ENCODE data around the gene LRRFIP1. TPM values are rescaled to one million over a fixed set of nuclear protein-coding genes. Genes with fewer than 3 reads are reported as not detected.

LRRFIP1 gene
- total and polyA plus RNA-seq, 9 of the 15 experiments (the other 6 are each of a cell fraction or from before 2014, with no cell fraction given) = 13.1 to 45.2 (median 31.3) TPM

DNA sequence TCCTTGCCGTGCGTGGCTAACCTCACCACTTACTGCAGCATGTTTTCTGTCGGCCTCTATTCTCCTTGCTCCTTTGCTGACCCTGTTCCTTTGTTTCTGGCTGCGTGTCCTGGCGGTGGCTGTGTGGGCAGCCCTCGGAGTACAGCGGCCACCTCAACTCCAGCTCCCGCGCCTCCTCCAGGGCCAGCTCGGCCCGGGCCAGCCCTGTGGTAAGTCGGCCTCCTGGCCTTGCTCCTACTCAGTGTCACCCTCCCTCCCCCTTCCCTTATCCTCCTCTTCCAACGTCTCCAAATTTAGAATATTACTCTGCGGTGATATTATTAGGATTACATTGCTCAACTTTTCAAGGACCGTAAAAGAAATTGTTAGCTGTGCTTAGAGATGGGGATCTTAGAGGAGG is 111.7 kb downstream of the LRRFIP1 start:
- peaks cover 5% of the 10 kb centered on the region; the same call in 1 of the 3 replicates for H3K36me3 ChIP-seq (ENCODE audit: control insufficient read depth, insufficient read depth, low read length)
- intact Hi-C loops (cut with micrococcal nuclease) (no loop called here), in situ Hi-C loops (cut with MboI) (no loop called here)
- ChIA-PET POLR2A (no interaction called here), CTCF (ENCODE audit: low intra/inter-chr PET ratio) (no interaction called here)
- no peak overlapping the region for H3K4me2 ChIP-seq (ENCODE audit: insufficient read depth, low read length)
- BruUV-seq (replicated peaks) = no TSS peak
- H3K4me1 ChIP-seq (replicated peaks in 1 of 2; ENCODE audit: control insufficient read depth in 2 of 2, insufficient read depth in 2 of 2, low read length in 2 of 2) = peaks cover 0 to 10% of the 10 kb centered on the region in 2 experiments; a peak in 3 of 5 replicates
- H2AFZ ChIP-seq (ENCODE audit: low read depth, low read length) = no peak overlapping the region
- ATAC-seq (no peak), DNase-seq (ENCODE audit: extremely low read depth in 1 of 4, low spot score in 3 of 4) (no peak), FAIRE-seq (no peak)
- no peaks in the 10 kb centered on the region for H3K9me3 ChIP-seq (replicated peaks; ENCODE audit: control insufficient read depth, insufficient read depth, low read depth, low read length)
- WGBS (ENCODE audit: insufficient coverage, low coverage, missing lambda C conversion rate) = 87% methylated on average over 12 of the region's 15 CpGs
- H3K79me2 ChIP-seq (ENCODE audit: control insufficient read depth, insufficient read depth, low read length) = no peaks in the 10 kb centered on the region
- H3K9me1 ChIP-seq (ENCODE audit: control insufficient read depth, insufficient read depth, low read length) = no peaks in the 10 kb centered on the region
- H3K4me3 ChIP-seq = no peak overlapping the region
- no peak overlapping the region for H3K27ac ChIP-seq (ENCODE audit: extremely low read depth, low read depth, low read length)
- peaks cover 4% of the 10 kb centered on the region; the same call in 1 of the 2 replicates for H4K20me1 ChIP-seq (replicated peaks; ENCODE audit: control insufficient read depth, insufficient read depth, low read length)
- no peak overlapping the region for H3K9ac ChIP-seq (ENCODE audit: insufficient read depth in 1 of 2, low read depth in 2 of 2, low read length in 2 of 2)
- H3K27me3 ChIP-seq (ENCODE audit: control insufficient read depth in 2 of 2, insufficient read depth in 2 of 2, low read length in 2 of 2) = no peaks in the 10 kb centered on the region
- TF ChIP-seq SMAD3 (CRISPR knock-in tag; conservative IDR thresholded peaks at IDR 0.05) (no peak), CBX3 (IDR thresholded peaks at IDR 0.05; ENCODE audit: borderline replicate concordance in 1 of 2, low read length in 2 of 2) (no peak), NCOA2 (IDR thresholded peaks at IDR 0.05; ENCODE audit: partially characterized antibody in 2 of 2) (no peak), RFX1 (IDR thresholded peaks at IDR 0.05) (no peak), ZNF354B (CRISPR knock-in tag; IDR thresholded peaks at IDR 0.05) (no peak), PYGO2 (tag; IDR thresholded peaks at IDR 0.05) (no peak), C11orf30 (IDR thresholded peaks at IDR 0.05; ENCODE audit: low read depth) (no peak), ZNF133 (CRISPR knock-in tag; IDR thresholded peaks at IDR 0.05) (no peak), NFYB (IDR thresholded peaks at IDR 0.05; ENCODE audit: extremely low read depth, insufficient read length) (no peak), EGR1 (conservative IDR thresholded peaks at IDR 0.05) (no peak), ZNF57 (CRISPR knock-in tag; IDR thresholded peaks at IDR 0.05) (no peak), CCAR2 (IDR thresholded peaks at IDR 0.05; ENCODE audit: low read depth, low read length) (no peak), FOS (IDR thresholded peaks at IDR 0.05; ENCODE audit: extremely low read depth, insufficient read length) (no peak)
- TF ChIP-seq, protein P1, sequence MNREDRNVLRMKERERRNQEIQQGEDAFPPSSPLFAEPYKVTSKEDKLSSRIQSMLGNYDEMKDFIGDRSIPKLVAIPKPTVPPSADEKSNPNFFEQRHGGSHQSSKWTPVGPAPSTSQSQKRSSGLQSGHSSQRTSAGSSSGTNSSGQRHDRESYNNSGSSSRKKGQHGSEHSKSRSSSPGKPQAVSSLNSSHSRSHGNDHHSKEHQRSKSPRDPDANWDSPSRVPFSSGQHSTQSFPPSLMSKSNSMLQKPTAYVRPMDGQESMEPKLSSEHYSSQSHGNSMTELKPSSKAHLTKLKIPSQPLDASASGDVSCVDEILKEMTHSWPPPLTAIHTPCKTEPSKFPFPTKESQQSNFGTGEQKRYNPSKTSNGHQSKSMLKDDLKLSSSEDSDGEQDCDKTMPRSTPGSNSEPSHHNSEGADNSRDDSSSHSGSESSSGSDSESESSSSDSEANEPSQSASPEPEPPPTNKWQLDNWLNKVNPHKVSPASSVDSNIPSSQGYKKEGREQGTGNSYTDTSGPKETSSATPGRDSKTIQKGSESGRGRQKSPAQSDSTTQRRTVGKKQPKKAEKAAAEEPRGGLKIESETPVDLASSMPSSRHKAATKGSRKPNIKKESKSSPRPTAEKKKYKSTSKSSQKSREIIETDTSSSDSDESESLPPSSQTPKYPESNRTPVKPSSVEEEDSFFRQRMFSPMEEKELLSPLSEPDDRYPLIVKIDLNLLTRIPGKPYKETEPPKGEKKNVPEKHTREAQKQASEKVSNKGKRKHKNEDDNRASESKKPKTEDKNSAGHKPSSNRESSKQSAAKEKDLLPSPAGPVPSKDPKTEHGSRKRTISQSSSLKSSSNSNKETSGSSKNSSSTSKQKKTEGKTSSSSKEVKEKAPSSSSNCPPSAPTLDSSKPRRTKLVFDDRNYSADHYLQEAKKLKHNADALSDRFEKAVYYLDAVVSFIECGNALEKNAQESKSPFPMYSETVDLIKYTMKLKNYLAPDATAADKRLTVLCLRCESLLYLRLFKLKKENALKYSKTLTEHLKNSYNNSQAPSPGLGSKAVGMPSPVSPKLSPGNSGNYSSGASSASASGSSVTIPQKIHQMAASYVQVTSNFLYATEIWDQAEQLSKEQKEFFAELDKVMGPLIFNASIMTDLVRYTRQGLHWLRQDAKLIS (CRISPR knock-in tag; IDR thresholded peaks at IDR 0.05) = no peak
- TF ChIP-seq, protein P2, sequence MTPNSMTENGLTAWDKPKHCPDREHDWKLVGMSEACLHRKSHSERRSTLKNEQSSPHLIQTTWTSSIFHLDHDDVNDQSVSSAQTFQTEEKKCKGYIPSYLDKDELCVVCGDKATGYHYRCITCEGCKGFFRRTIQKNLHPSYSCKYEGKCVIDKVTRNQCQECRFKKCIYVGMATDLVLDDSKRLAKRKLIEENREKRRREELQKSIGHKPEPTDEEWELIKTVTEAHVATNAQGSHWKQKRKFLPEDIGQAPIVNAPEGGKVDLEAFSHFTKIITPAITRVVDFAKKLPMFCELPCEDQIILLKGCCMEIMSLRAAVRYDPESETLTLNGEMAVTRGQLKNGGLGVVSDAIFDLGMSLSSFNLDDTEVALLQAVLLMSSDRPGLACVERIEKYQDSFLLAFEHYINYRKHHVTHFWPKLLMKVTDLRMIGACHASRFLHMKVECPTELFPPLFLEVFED (CRISPR knock-in tag; conservative IDR thresholded peaks at IDR 0.05) = no peak
- TF ChIP-seq, protein P3, sequence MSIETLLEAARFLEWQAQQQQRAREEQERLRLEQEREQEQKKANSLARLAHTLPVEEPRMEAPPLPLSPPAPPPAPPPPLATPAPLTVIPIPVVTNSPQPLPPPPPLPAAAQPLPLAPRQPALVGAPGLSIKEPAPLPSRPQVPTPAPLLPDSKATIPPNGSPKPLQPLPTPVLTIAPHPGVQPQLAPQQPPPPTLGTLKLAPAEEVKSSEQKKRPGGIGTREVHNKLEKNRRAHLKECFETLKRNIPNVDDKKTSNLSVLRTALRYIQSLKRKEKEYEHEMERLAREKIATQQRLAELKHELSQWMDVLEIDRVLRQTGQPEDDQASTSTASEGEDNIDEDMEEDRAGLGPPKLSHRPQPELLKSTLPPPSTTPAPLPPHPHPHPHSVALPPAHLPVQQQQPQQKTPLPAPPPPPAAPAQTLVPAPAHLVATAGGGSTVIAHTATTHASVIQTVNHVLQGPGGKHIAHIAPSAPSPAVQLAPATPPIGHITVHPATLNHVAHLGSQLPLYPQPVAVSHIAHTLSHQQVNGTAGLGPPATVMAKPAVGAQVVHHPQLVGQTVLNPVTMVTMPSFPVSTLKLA (conservative IDR thresholded peaks at IDR 0.05) = no peak

Measured in K562 (cell line).